ENCODE results near the gene C10orf53. TPM values are rescaled to one million over a fixed set of nuclear protein-coding genes. Genes with fewer than 3 reads are reported as not detected.

Gene C10orf53
- polyA plus RNA-seq, 2 of the 4 experiments (the other 2 are of a cell fraction) = not detected

GRCh38 chr10:49645871-49646870 is 33.3 kb upstream of the C10orf53 start:
- ChIA-PET POLR2A (no interaction called here), CTCF (no interaction called here)
- Histone ChIP-seq H3K27ac (no peak overlapping the region), H3K4me2 (no peak overlapping the region), H3K4me1 (no peaks in the 10 kb centered on the region), H3K9me3 (no peaks in the 10 kb centered on the region), H3K4me3 (no peak overlapping the region)
- TF ChIP-seq HOXB13 (CRISPR knock-in tag; IDR thresholded peaks at IDR 0.05; ENCODE audit: low read depth) (no peak), ESRRA (IDR thresholded peaks at IDR 0.05; ENCODE audit: borderline replicate concordance, low read length) (no peak)
- ATAC-seq = peak in 1 of 2 experiments; percentile 34; a peak in 4 of 6 replicates
- DNase-seq (ENCODE audit: low read depth in 1 of 2, low spot score in 1 of 2) = no peak
- FAIRE-seq = no peak
- 48% methylated on average over 12 of the region's 22 CpGs for WGBS (ENCODE audit: missing lambda C conversion rate)

DNA sequence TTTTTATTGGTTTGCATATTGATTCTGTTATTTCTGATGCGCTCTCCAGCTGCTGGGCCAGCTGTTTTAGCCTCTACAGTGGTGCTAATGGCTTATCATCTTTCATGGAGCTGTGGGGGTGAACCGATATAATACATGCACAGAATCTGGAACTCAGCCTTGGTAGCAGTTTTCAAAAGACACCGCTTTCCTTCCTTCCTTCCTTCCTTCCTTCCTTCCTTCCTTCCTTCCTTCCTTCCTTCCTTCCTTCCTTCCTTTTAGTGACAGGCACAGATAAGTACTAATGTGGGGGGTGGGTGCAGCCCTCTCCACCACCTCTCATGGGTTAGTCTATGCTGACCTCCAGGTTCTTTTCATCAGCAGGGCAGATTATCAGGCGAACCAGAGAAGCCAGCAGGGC is 31.9 kb upstream of the C10orf53 start:
- no peak for TF ChIP-seq NPAS2 (CRISPR knock-in tag; IDR thresholded peaks at IDR 0.05; ENCODE audit: borderline replicate concordance)
- no peak for TF ChIP-seq ESRRA (IDR thresholded peaks at IDR 0.05; ENCODE audit: borderline replicate concordance, low read length)
- TF ChIP-seq BHLHE40 (IDR thresholded peaks at IDR 0.05; ENCODE audit: low read depth, low read length) = no peak
- TF ChIP-seq, protein P1, sequence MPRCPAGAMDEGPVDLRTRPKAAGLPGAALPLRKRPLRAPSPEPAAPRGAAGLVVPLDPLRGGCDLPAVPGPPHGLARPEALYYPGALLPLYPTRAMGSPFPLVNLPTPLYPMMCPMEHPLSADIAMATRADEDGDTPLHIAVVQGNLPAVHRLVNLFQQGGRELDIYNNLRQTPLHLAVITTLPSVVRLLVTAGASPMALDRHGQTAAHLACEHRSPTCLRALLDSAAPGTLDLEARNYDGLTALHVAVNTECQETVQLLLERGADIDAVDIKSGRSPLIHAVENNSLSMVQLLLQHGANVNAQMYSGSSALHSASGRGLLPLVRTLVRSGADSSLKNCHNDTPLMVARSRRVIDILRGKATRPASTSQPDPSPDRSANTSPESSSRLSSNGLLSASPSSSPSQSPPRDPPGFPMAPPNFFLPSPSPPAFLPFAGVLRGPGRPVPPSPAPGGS (IDR thresholded peaks at IDR 0.05) = no peak
- no peak for TF ChIP-seq MYC (IDR thresholded peaks at IDR 0.05; ENCODE audit: borderline replicate concordance, low read length)
- no peak for TF ChIP-seq NFE2L2 (conservative IDR thresholded peaks at IDR 0.05; ENCODE audit: low read length)
- TF ChIP-seq, protein P2, sequence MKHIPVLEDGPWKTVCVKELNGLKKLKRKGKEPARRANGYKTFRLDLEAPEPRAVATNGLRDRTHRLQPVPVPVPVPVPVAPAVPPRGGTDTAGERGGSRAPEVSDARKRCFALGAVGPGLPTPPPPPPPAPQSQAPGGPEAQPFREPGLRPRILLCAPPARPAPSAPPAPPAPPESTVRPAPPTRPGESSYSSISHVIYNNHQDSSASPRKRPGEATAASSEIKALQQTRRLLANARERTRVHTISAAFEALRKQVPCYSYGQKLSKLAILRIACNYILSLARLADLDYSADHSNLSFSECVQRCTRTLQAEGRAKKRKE (CRISPR knock-in tag; IDR thresholded peaks at IDR 0.05; ENCODE audit: low read depth) = no peak
- no peak for TF ChIP-seq PHF8 (IDR thresholded peaks at IDR 0.05; ENCODE audit: borderline replicate concordance, low read depth)
- no peak for TF ChIP-seq JUN (IDR thresholded peaks at IDR 0.05)
- no peak for TF ChIP-seq HMGXB4 (CRISPR knock-in tag; IDR thresholded peaks at IDR 0.05; ENCODE audit: borderline replicate concordance)
- TF ChIP-seq HOXA7 (CRISPR knock-in tag; IDR thresholded peaks at IDR 0.05) = no peak
- TF ChIP-seq KDM5A (IDR thresholded peaks at IDR 0.05) = no peak
- ChIA-PET POLR2A (no interaction called here), CTCF (no interaction called here)
- FAIRE-seq (no peak), DNase-seq (ENCODE audit: low read depth in 1 of 2, low spot score in 1 of 2) (no peak), ATAC-seq (no peak)
- H3K4me3 ChIP-seq = no peak overlapping the region
- no peaks in the 10 kb centered on the region for H3K4me1 ChIP-seq
- H3K9me3 ChIP-seq = no peaks in the 10 kb centered on the region
- no peak overlapping the region for H3K4me2 ChIP-seq
- no peak overlapping the region for H3K27ac ChIP-seq
- WGBS (ENCODE audit: missing lambda C conversion rate) = 33% methylated on average over 4 of the region's 4 CpGs

DNA sequence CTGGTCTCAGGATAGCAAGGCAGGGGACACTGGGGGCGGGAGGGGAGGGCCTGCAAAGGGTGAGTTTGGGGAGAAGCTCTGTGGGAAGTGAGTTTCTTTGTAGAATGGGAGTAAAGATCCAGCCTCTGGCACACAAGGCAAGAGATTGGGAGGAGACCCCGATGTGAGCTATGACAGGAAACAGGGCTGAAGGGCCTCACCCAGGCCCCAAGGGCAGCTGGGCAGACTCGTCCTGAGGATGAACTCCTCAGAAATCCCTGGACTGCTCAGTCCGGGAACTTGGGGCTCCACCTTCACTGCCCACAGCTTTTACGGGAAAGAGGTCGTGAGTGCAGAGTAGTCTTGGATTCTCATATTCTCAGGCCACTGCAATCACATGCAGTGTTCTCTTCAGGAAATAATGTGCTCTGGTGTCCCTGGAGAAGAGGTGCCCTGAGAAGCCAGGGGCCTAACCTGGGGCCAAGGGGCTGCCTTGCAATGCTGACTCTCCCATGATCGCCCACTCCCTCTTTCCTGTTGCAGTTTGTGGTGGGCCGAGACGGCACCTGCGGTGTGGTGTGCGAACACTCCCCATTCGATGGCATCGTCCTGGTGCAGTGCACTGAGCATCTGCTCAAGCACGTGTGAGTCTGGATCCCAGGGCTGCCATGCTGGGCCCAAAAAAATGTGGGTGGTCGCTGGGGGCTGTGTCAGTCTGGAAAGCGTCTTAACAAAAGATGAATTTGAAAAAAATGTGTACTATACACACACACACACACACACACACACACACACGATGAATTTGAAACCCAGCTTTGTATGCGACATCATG is 31.3 kb upstream of the C10orf53 start:
- DNase-seq (ENCODE audit: low read depth in 1 of 2, low spot score in 1 of 2) (no peak), ATAC-seq (no peak), FAIRE-seq (no peak)
- 49% methylated on average over 17 of the region's 18 CpGs for WGBS (ENCODE audit: missing lambda C conversion rate)
- H3K27ac ChIP-seq = no peak overlapping the region
- no peaks in the 10 kb centered on the region for H3K4me1 ChIP-seq
- ChIA-PET POLR2A (no interaction called here), CTCF (no interaction called here)
- no peaks in the 10 kb centered on the region for H3K9me3 ChIP-seq
- H3K4me3 ChIP-seq = no peak overlapping the region
- H3K4me2 ChIP-seq = no peak overlapping the region
- TF ChIP-seq RNF2 (IDR thresholded peaks at IDR 0.05; ENCODE audit: borderline replicate concordance, low read depth) = no peak
- no peak for TF ChIP-seq E2F6 (IDR thresholded peaks at IDR 0.05; ENCODE audit: borderline replicate concordance, low read depth)
- TF ChIP-seq MAZ (IDR thresholded peaks at IDR 0.05; ENCODE audit: borderline replicate concordance, low read depth, low read length) = no peak
- no peak for TF ChIP-seq NPAS2 (CRISPR knock-in tag; IDR thresholded peaks at IDR 0.05; ENCODE audit: borderline replicate concordance)
- no peak for TF ChIP-seq KDM5A (IDR thresholded peaks at IDR 0.05)
- no peak for TF ChIP-seq FOXS1 (CRISPR knock-in tag; IDR thresholded peaks at IDR 0.05)
- no peak for TF ChIP-seq KDM1A (IDR thresholded peaks at IDR 0.05; ENCODE audit: low read depth)
- no peak for TF ChIP-seq CHD4 (IDR thresholded peaks at IDR 0.05; ENCODE audit: borderline replicate concordance)
- TF ChIP-seq CHD2 (IDR thresholded peaks at IDR 0.05; ENCODE audit: low read length, partially characterized antibody) = no peak
- no peak for TF ChIP-seq ELK1 (IDR thresholded peaks at IDR 0.05; ENCODE audit: low read depth, low read length)
- TF ChIP-seq TFCP2L1 (CRISPR knock-in tag; IDR thresholded peaks at IDR 0.05) = no peak
- TF ChIP-seq MAFK (IDR thresholded peaks at IDR 0.05; ENCODE audit: partially characterized antibody) = no peak
- no peak for TF ChIP-seq POLR2A (IDR thresholded peaks at IDR 0.05; ENCODE audit: low read length)
- no peak for TF ChIP-seq ZC3H11A (IDR thresholded peaks at IDR 0.05)
- no peak for TF ChIP-seq SREBF2 (IDR thresholded peaks at IDR 0.05)

All from A549 (cell line).